ENCODE measurements around the gene SLC4A5.

The SLC4A5 gene

GRCh38 chr2:74179063-74179865 lies 164.0 kb downstream of the SLC4A5 start:
- peaks cover 6 to 13% of the 10 kb centered on the region in 2 donors for H3K4me1 ChIP-seq (ENCODE audit: control insufficient read depth in 1 of 2, insufficient read depth in 2 of 2, low read length in 2 of 2)
- no peak overlapping the region for H3K27ac ChIP-seq (ENCODE audit: low read depth, low read length)
- H3K9me3 ChIP-seq (ENCODE audit: control insufficient read depth in 1 of 2, low read length in 2 of 2): no peaks in the 10 kb centered on the region
- no peaks in the 10 kb centered on the region for H3K27me3 ChIP-seq (ENCODE audit: control insufficient read depth in 1 of 2, insufficient read depth in 2 of 2, low read length in 2 of 2)
- peak overlapping the region; percentile 84 to 88 for H3K4me3 ChIP-seq (ENCODE audit: low read depth in 1 of 2, low read length in 2 of 2)
- H3K36me3 ChIP-seq (ENCODE audit: control insufficient read depth in 1 of 2, insufficient read depth in 2 of 2, low read length in 2 of 2): no peaks in the 10 kb centered on the region
- peak overlapping the region in 1 of 2 donors; percentile 38 for H3K9ac ChIP-seq (ENCODE audit: low read depth in 1 of 2, low read length in 2 of 2)

DNA sequence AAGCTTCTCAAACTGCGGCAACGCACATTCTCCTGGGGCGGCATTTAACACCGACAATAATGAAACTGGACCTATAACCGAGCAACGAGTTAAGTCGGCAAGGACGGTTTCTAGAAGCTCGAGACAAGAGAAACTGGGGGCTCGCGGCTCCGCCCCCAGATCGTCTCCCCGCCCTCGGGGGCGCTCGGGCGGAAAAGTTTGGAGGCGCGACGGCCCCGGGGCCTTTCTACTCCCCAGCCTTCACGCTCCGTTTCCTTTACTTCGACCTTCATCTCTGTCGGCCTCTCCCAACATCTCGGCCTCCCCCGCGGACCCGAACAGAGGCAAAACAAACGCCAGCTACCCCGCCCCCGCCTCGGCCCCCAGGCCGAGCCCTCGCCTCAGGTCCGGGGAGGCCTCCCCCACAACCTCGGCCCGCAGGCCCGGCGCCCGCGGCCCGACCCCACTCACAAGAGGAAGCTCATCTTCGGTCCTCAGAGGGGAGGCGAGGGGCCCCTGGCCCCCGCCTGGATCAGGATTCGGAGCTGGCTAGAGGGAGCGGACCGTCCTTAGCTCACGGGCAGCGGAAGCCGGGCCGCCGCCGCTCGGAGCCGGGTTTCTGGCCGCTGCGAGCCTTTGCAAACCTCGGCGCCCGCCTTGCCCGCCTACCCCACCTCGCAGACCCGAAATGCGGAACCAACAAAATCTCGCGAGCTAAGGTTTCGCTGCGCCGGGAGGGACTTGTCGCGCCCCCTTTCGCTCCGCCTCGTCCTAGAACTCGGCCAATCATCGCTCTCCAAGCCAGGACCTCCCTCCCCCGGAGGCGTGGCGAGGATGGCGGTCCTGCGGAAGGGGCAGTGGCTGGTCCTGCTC lies 164.8 kb downstream of the SLC4A5 start, which contains the start of gene MOB1A:
MOB1A (minus strand) TSS at position 669 of the 852 bp plus-strand sequence; CDS start at position 464, 205 bp downstream.
- peak within 1 kb of the TSS; percentile 84 to 88 for H3K4me3 ChIP-seq (ENCODE audit: low read depth in 1 of 2, low read length in 2 of 2)
- H3K27me3 ChIP-seq (ENCODE audit: control insufficient read depth in 1 of 2, insufficient read depth in 2 of 2, low read length in 2 of 2): no peaks in the 10 kb centered on the region
- peak within 1 kb of the TSS; percentile 68 to 85 for H3K9ac ChIP-seq (ENCODE audit: low read depth in 1 of 2, low read length in 2 of 2)
- H3K4me1 ChIP-seq (ENCODE audit: control insufficient read depth in 1 of 2, insufficient read depth in 2 of 2, low read length in 2 of 2): peaks cover 6 to 13% of the 10 kb centered on the region in 2 donors
- no peaks in the 10 kb centered on the region for H3K9me3 ChIP-seq (ENCODE audit: control insufficient read depth in 1 of 2, low read length in 2 of 2)
- no peaks in the 10 kb centered on the region for H3K36me3 ChIP-seq (ENCODE audit: control insufficient read depth in 1 of 2, insufficient read depth in 2 of 2, low read length in 2 of 2)
- H3K27ac ChIP-seq (ENCODE audit: low read depth, low read length): peak within 1 kb of the TSS; percentile 89

DNA sequence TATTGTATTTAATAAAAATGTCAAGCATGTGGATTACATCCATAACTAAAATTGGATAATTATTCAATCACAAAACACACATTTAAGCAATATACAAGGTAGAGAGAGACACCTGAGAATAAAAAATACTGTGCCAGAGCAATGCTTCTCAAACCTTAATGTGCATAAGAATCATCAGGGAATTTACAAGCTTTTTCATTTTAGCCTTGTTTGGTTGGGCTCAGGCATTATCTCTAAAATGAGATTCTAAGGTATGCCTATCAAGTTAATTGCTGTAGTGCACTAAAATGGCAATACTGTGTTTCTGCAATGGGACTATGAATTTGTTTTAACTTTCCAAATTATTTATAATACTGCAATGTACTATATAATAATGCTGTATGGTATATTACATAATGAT lies 165.5 kb downstream of the SLC4A5 start:
- H3K4me1 ChIP-seq (ENCODE audit: control insufficient read depth in 1 of 2, insufficient read depth in 2 of 2, low read length in 2 of 2): peaks cover 6 to 13% of the 10 kb centered on the region in 2 donors
- H3K9ac ChIP-seq (ENCODE audit: low read depth in 1 of 2, low read length in 2 of 2): peak overlapping the region; percentile 68 to 85
- no peaks in the 10 kb centered on the region for H3K27me3 ChIP-seq (ENCODE audit: control insufficient read depth in 1 of 2, insufficient read depth in 2 of 2, low read length in 2 of 2)
- no peak overlapping the region for H3K27ac ChIP-seq (ENCODE audit: low read depth, low read length)
- H3K4me3 ChIP-seq (ENCODE audit: low read depth in 1 of 2, low read length in 2 of 2): peak overlapping the region; percentile 84 to 88
- H3K36me3 ChIP-seq (ENCODE audit: control insufficient read depth in 1 of 2, insufficient read depth in 2 of 2, low read length in 2 of 2): no peaks in the 10 kb centered on the region
- H3K9me3 ChIP-seq (ENCODE audit: control insufficient read depth in 1 of 2, low read length in 2 of 2): no peaks in the 10 kb centered on the region

GRCh38 chr2:74174909-74175308 lies 168.3 kb downstream of the SLC4A5 start:
- no peak overlapping the region for H3K27ac ChIP-seq (ENCODE audit: low read depth, low read length)
- no peak overlapping the region for H3K9ac ChIP-seq (ENCODE audit: low read depth in 1 of 2, low read length in 2 of 2)
- H3K4me1 ChIP-seq (ENCODE audit: control insufficient read depth in 1 of 2, insufficient read depth in 2 of 2, low read length in 2 of 2): peaks cover 6 to 13% of the 10 kb centered on the region in 2 donors
- no peaks in the 10 kb centered on the region for H3K27me3 ChIP-seq (ENCODE audit: control insufficient read depth in 1 of 2, insufficient read depth in 2 of 2, low read length in 2 of 2)
- H3K9me3 ChIP-seq (ENCODE audit: control insufficient read depth in 1 of 2, low read length in 2 of 2): no peaks in the 10 kb centered on the region
- H3K36me3 ChIP-seq (ENCODE audit: control insufficient read depth in 1 of 2, insufficient read depth in 2 of 2, low read length in 2 of 2): peaks cover 4 to 22% of the 10 kb centered on the region in 2 donors
- H3K4me3 ChIP-seq (ENCODE audit: low read depth in 1 of 2, low read length in 2 of 2): no peak overlapping the region

DNA sequence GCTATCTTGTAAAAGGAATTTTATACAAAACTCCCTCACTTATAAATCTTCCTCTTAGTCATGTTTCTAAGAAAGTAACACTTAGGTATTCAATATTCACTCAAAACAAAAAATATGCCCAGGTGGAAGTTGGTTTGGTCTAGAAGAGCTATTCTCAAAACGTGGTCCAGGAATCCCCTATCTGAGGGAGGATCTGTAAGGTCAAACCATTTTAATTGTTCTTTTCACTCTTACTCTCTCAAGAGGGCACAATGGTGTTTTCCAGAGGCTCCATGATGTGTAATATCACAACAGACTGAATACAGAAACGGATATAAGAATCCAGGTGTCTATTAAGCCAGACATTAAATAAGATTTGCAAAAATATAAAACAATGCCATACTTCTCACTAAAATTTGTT lies 174.5 kb downstream of the SLC4A5 start:
- Histone ChIP-seq H3K27ac (ENCODE audit: low read depth, low read length) (no peak overlapping the region), H3K9ac (ENCODE audit: low read depth in 1 of 2, low read length in 2 of 2) (no peak overlapping the region), H3K4me1 (ENCODE audit: control insufficient read depth in 1 of 2, insufficient read depth in 2 of 2, low read length in 2 of 2) (no peaks in the 10 kb centered on the region), H3K9me3 (ENCODE audit: control insufficient read depth in 1 of 2, low read length in 2 of 2) (no peaks in the 10 kb centered on the region), H3K36me3 (ENCODE audit: control insufficient read depth in 1 of 2, insufficient read depth in 2 of 2, low read length in 2 of 2) (peaks cover 33 to 77% of the 10 kb centered on the region in 2 donors), H3K27me3 (ENCODE audit: control insufficient read depth in 1 of 2, insufficient read depth in 2 of 2, low read length in 2 of 2) (no peaks in the 10 kb centered on the region), H3K4me3 (ENCODE audit: low read depth in 1 of 2, low read length in 2 of 2) (no peak overlapping the region)
